Endothelial cell of umbilical vein (primary cell): ENCODE measurements around the gene BLM. TPM values are rescaled to one million over a fixed set of nuclear protein-coding genes. Genes with fewer than 3 reads are reported as not detected.

Experiments
- BruUV-seq: library from RNA; stranded (reverse); fragments of 400-500 nt; replicated peaks from 2 replicates; lab custom pipeline; 2021; lab: Mats Ljungman, UMichigan
- CTCF ChIA-PET: fragments of 300-600, 350-600 bp; sonication (Branson Sonifier 250); formaldehyde crosslinking; loops from one replicate; lab custom pipeline; 2021; ENCODE audit warnings: antibody characterized with exemption, inconsistent platforms; lab: Charles Lee
- POLR2A ChIA-PET: fragments of 300-600, 350-600 bp; sonication (Branson Sonifier 250); formaldehyde crosslinking; loops from one replicate; lab custom pipeline; 2021; ENCODE audit warnings: antibody characterized with exemption, inconsistent platforms; lab: Charles Lee
- DNase-seq: peaks from one replicate; pipeline ENCODE4 v3.0.0-alpha.2; 2011; ENCODE audit warnings: low read depth, low spot score
- FAIRE-seq: peaks from 2 replicates; lab custom pipeline; 2011; peaks lifted over from hg19 to GRCh38; lab: Jason Lieb, UNC
- H2AFZ ChIP-seq: 2 replicates; pipeline ENCODE4 v1.6.0; 2012; ENCODE audit warnings: low read depth, low read length, control low read depth, inconsistent platforms
- H3K27ac ChIP-seq: 2 replicates; pipeline ENCODE4 v1.5.1; 2011; ENCODE audit warnings: low read depth, mild to moderate bottlenecking, control low read depth, low read length, moderate library complexity; ENCODE audit not compliant: insufficient read depth
- H3K27me3 ChIP-seq, 2 experiments: 2 replicates each; pipeline versions ENCODE4 v1.6.0 to v1.6.1; 2011; ENCODE audit warnings: low read length in 2 of 2, mixed read lengths in 1 of 2; ENCODE audit not compliant: control insufficient read depth in 2 of 2, insufficient read depth in 2 of 2
- H3K36me3 ChIP-seq, 2 experiments: 2 replicates in 1 of 2; 3 replicates in 1 of 2; pipeline ENCODE4 v1.5.1; 2011; ENCODE audit warnings: low read length in 2 of 2, mild to moderate bottlenecking in 1 of 2, moderate library complexity in 1 of 2; ENCODE audit not compliant: control insufficient read depth in 2 of 2, insufficient read depth in 2 of 2; ENCODE audit errors: extremely low read depth in 1 of 2
- H3K4me1 ChIP-seq: 3 replicates; pipeline ENCODE4 v1.5.1; 2011; ENCODE audit warnings: mild to moderate bottlenecking, low read length; ENCODE audit not compliant: control insufficient read depth, insufficient read depth; ENCODE audit errors: extremely low read depth
- H3K4me2 ChIP-seq: 2 replicates; pipeline ENCODE4 v1.6.1; 2011; ENCODE audit warnings: low read length, control low read depth, mixed read lengths; ENCODE audit not compliant: insufficient read depth
- H3K4me3 ChIP-seq, 3 experiments: fragments of 200-600 bp in 1 of 3; sonication (generic), shearing (Covaris generic) in 1 of 3; replicated peaks in 1 of 3; 2 replicates each; pipeline ENCODE4 v1.5.1; 2011 to 2016; ENCODE audit warnings: control low read depth in 3 of 3, low read length in 3 of 3, mild to moderate bottlenecking in 2 of 3, inconsistent platforms in 1 of 3, low read depth in 1 of 3, moderate library complexity in 1 of 3; ENCODE audit not compliant: insufficient read depth in 1 of 3
- H3K79me2 ChIP-seq: 2 replicates; pipeline ENCODE4 v1.6.0; 2012; ENCODE audit warnings: low read length, inconsistent platforms; ENCODE audit not compliant: control insufficient read depth, insufficient read depth
- H3K9ac ChIP-seq: replicated peaks from 2 replicates; pipeline ENCODE3; 2011; ENCODE audit warnings: low read length, control low read depth; ENCODE audit not compliant: insufficient read depth; ENCODE audit errors: extremely low read depth
- H3K9me1 ChIP-seq: replicated peaks from 3 replicates; pipeline ENCODE4 v1.6.0; 2011; ENCODE audit warnings: mild to moderate bottlenecking, low read length; ENCODE audit not compliant: control insufficient read depth, insufficient read depth; ENCODE audit errors: extremely low read depth
- H3K9me3 ChIP-seq: replicated peaks from 2 replicates; pipeline ENCODE4 v1.5.1; 2012; ENCODE audit warnings: low read length, inconsistent platforms; ENCODE audit not compliant: control insufficient read depth, insufficient read depth
- H4K20me1 ChIP-seq: replicated peaks from 2 replicates; pipeline ENCODE3; 2011; ENCODE audit warnings: mild to moderate bottlenecking, low read length; ENCODE audit not compliant: control insufficient read depth, insufficient read depth; ENCODE audit errors: extremely low read depth
- CTCF ChIP-seq, 2 donors: IDR thresholded peaks; 1 replicate in 1 of 2; 2 replicates in 1 of 2; pipeline ENCODE4 v1.5.1; 2011; ENCODE audit warnings: low read length in 2 of 2, mild to moderate bottlenecking in 2 of 2, moderate library complexity in 2 of 2, control low read depth in 1 of 2, inconsistent platforms in 1 of 2, low read depth in 1 of 2; ENCODE audit not compliant: insufficient read depth in 1 of 2; ENCODE audit errors: extremely low read depth in 1 of 2
- EZH2 ChIP-seq: IDR thresholded peaks from 2 replicates; pipeline ENCODE4 v1.6.1; 2012; ENCODE audit warnings: borderline replicate concordance, low read depth, mild to moderate bottlenecking, moderate library complexity, low read length, inconsistent platforms; ENCODE audit not compliant: severe bottlenecking
- FOS ChIP-seq: IDR thresholded peaks from 2 replicates; pipeline ENCODE4 v1.6.1; 2011; ENCODE audit warnings: mild to moderate bottlenecking, low read length, moderate library complexity, borderline replicate concordance; ENCODE audit not compliant: insufficient read depth
- GATA2 ChIP-seq: IDR thresholded peaks from 2 replicates; pipeline ENCODE4 v1.7.0; 2011; ENCODE audit warnings: low read depth, mild to moderate bottlenecking, moderate library complexity, mixed read lengths, low read length; ENCODE audit not compliant: insufficient read length, insufficient read depth
- JUN ChIP-seq: IDR thresholded peaks from 2 replicates; pipeline ENCODE4 v1.6.1; 2011; ENCODE audit warnings: borderline replicate concordance, low read depth; ENCODE audit not compliant: insufficient read length, insufficient read depth
- MAX ChIP-seq: IDR thresholded peaks from 2 replicates; pipeline ENCODE4 v1.6.1; 2011; ENCODE audit not compliant: insufficient read depth, insufficient read length
- MYC ChIP-seq: IDR thresholded peaks from one replicate; pipeline ENCODE4 v1.6.1; 2011; ENCODE audit warnings: mild to moderate bottlenecking, low read depth, low read length
- POLR2A ChIP-seq: IDR thresholded peaks from 2 replicates; pipeline ENCODE4 v1.6.1; 2012; ENCODE audit warnings: low read depth, mild to moderate bottlenecking, control low read depth, low read length
- POLR2AphosphoS5 ChIP-seq: IDR thresholded peaks from 2 replicates; pipeline ENCODE4 v1.6.1; 2012; ENCODE audit warnings: low read depth, mild to moderate bottlenecking, control low read depth, low read length, moderate library complexity; ENCODE audit not compliant: insufficient read depth
- dilution Hi-C: fragments of 300-500 bp; cut with MboI; formaldehyde crosslinking; loops from one replicate; pipeline ENCODE4 v1.15.0; 2019; ENCODE audit warnings: low sequenced_read_pairs; ENCODE audit not compliant: extremely low pct_ligation_motif_present
- intact Hi-C: fragments of 100-400 bp; cut with micrococcal nuclease; formaldehyde crosslinking; loops from one replicate; pipeline ENCODE4 v1.10.0; 2022
- polyA plus RNA-seq, 4 experiments: library from polyadenylated mRNA; depleted of rRNA in 3 of 4; stranded (reverse) in 3 of 4; unstranded in 1 of 4; fragments of >200 nt; gene quantifications; 2 replicates each; pipeline versions ENCODE4 v1.2.1 to v1.2.3, GENCODE V29; 2011 to 2012; ENCODE audit warnings: missing spikeins in 1 of 4
- total RNA-seq: library from RNA; stranded (reverse); gene quantifications from 2 replicates; pipeline ENCODE4 v1.2.3, GENCODE V29; 2021

The BLM gene
- total and polyA plus RNA-seq, 2 donors (not counting 3 experiments of a cell fraction or from before 2014, with no cell fraction given): 3.8 to 17.3 TPM

DNA sequence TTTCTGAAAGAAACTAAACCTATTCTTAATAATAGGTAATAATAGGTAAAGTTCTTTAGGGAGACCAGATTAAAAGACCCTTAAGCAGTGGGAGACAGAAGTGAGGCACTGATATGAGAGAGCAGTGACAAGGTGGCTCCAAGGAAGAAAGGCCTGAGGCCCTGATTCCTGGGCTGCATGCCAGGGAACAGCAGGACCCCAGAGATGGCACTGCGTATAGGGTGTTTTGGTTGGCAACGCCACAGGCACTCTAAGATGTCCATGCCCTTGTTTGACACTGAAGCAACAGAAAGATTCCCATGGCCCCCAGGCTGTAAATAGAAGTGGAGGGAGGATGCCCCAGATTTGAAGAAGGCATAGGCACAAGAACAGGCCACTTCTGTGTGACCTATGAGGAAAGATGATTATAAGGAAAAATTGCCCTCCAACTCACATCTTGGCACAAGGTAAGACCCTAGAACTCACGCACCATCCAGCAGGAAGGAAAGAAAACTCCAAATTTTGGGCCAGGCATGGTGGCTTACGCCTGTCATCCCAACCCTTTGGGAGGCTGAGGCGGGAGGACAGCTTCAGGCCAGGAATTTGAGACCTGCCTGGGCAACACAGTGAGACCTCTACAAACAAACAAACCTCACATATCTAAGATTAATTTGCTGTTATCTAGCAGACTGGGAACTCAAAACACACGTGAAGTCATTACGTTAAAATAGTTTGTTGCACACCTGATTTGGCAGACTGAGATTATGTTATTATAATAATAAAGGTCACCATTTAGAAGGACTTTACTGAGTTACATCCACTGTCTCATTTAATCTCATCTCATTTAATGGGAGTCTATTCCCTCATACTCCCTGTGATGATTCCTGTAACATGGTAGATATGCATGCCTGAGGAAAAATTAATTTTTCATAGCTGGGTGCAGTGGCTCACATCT is 10.5 kb upstream of the BLM start:
- Histone ChIP-seq H2AFZ (no peak overlapping the region), H4K20me1 (no peaks in the 10 kb centered on the region), H3K4me3 (no peak overlapping the region), H3K79me2 (no peaks in the 10 kb centered on the region), H3K4me2 (no peak overlapping the region), H3K36me3 (no peaks in the 10 kb centered on the region), H3K27me3 (no peaks in the 10 kb centered on the region), H3K9ac (no peak overlapping the region), H3K9me3 (no peaks in the 10 kb centered on the region), H3K27ac (no peak overlapping the region), H3K4me1 (no peaks in the 10 kb centered on the region), H3K9me1 (no peaks in the 10 kb centered on the region)
- POLR2A ChIA-PET: no interaction called here
- no peak for FAIRE-seq
- TF ChIP-seq POLR2A: no peak
- no peak for TF ChIP-seq MAX
- dilution Hi-C loops: no loop called here
- no TSS peak for BruUV-seq
- CTCF ChIA-PET: no interaction called here
- intact Hi-C loops: no loop called here
- no peak for DNase-seq

GRCh38 chr15:90707489-90707888 is 9.7 kb upstream of the BLM start:
- dilution Hi-C loops: no loop called here
- no peaks in the 10 kb centered on the region for H3K4me1 ChIP-seq
- no peaks in the 10 kb centered on the region for H3K79me2 ChIP-seq
- no peak overlapping the region for H2AFZ ChIP-seq
- H3K27ac ChIP-seq: no peak overlapping the region
- no peak overlapping the region for H3K4me3 ChIP-seq
- no peak for DNase-seq
- no peaks in the 10 kb centered on the region for H4K20me1 ChIP-seq
- no peak for FAIRE-seq
- H3K36me3 ChIP-seq: no peaks in the 10 kb centered on the region
- no peaks in the 10 kb centered on the region for H3K27me3 ChIP-seq
- no TSS peak for BruUV-seq
- ChIA-PET POLR2A (no interaction called here), CTCF (no interaction called here)
- no peak overlapping the region for H3K9ac ChIP-seq
- intact Hi-C loops: no loop called here
- H3K4me2 ChIP-seq: no peak overlapping the region
- no peaks in the 10 kb centered on the region for H3K9me3 ChIP-seq
- TF ChIP-seq MAX (no peak), CTCF (IDR thresholded peaks at IDR 0.05; ENCODE audit: extremely low read depth in 1 of 2, insufficient read depth in 1 of 2, low read depth in 1 of 2, low read length in 2 of 2) (no peak), GATA2 (no peak), FOS (no peak), MYC (no peak), JUN (no peak), POLR2A (no peak), EZH2 (no peak), POLR2AphosphoS5 (no peak)
- H3K9me1 ChIP-seq: no peaks in the 10 kb centered on the region
